ENCODE results near the gene PAN3. TPM values are rescaled to one million over a fixed set of nuclear protein-coding genes. Genes with fewer than 3 reads are reported as not detected.

The PAN3 gene
- total RNA-seq, 1 donor from 2014 or later, result 41.7 TPM

- intact Hi-C loops (cut with micrococcal nuclease), result no loop called here
Measured at GRCh38 chr13:28204690-28205443, 66.5 kb downstream of the PAN3 start.

- intact Hi-C loops (cut with micrococcal nuclease), result no loop called here
Measured at GRCh38 chr13:28218679-28219078, 80.3 kb downstream of the PAN3 start.

DNA sequence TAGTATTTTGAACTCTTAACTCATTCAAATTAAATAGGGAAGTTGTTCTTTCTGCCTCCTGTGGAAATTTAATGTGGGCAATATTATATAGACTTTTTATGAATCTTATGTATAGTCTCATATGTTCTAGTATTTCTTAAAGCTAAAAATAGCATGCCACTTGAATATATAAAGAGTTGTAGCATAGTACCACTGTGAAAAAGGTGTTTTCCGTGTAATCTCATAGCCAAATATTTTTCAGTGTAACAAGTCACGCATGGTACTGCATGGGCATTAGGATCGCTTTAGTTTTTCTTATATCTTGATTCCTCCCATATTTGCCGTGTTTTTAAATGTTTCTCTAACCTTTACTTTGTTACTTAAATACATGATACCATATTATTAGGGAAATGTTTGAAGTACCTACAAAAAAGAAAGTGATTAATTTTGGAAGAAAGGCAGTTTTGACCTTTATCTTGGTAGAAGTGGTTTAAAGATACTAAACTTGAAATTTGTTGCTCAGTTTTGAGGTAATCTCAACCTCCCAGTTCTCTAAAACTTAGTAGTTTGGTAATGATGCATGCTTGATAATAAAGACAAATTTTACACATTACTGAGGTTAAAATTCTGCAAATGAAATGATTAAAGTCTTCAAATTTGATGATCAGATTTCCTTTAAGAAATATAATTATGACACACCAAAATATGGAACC lies 81.2 kb downstream of the PAN3 start:
- intact Hi-C loops (cut with micrococcal nuclease), result no loop called here

- intact Hi-C loops (cut with micrococcal nuclease), result no loop called here
Measured at GRCh38 chr13:28220166-28220565, 81.8 kb downstream of the PAN3 start.

DNA sequence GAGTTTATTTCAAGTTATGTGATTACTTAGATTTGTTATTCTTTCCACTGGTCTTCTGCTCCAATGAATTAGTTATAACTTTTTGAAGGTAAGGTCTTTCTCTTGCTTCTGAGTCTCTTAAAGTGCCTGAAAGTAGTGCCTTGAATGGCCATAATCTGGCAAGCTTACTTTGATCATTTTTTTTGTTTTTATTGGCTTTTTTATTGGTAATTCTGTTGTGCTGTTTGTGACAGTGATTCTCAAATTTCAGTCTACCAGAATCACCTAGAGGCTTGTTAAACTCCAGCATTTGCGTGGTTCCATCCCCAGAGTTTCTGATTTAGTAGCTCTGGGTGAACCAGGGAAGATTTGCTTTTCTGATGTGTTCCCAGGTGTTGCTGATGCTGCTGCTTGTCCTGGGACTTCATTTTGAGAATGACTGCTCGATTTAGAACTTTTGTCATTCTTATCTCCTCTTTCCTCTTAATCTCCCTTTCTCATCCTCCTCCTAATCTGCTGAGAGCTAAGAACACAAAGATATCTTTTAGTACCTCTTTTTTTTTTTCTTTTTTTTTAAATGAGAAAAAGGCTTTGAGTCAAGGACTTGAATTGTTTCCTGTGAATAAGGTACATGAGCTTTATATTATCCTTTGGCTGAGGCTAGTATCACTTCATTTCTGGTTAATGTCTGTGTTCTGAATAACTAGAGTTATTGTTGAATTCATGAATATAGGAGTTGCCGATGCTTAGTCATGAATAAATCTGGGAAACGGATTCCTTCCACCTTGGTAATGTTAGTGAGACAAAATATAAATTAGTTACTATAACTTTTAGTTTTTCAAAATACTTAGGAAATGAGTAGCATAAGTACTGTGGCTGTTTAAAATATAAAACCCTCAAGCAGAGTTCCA lies 91.4 kb downstream of the PAN3 start:
- intact Hi-C loops (cut with micrococcal nuclease), result no loop called here

DNA sequence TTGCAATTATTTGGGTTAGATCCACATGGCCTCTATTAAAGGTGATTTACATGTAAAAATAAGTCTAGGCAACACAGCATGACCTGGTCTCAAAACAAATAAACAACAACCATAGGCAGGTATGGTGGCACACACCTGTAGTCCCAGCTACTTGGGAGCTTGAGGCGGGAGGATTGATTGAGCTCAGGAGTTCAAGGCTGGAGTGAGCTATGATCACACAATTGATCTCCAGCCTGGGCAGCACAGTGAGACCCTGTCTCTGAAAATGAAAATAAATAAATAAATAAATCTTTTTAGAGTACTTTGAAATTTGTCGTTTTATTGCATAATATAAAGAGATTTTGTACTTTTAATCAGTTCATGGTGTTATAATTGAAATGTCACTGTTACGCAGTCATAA lies 93.3 kb downstream of the PAN3 start:
- intact Hi-C loops (cut with micrococcal nuclease), result no loop called here

DNA sequence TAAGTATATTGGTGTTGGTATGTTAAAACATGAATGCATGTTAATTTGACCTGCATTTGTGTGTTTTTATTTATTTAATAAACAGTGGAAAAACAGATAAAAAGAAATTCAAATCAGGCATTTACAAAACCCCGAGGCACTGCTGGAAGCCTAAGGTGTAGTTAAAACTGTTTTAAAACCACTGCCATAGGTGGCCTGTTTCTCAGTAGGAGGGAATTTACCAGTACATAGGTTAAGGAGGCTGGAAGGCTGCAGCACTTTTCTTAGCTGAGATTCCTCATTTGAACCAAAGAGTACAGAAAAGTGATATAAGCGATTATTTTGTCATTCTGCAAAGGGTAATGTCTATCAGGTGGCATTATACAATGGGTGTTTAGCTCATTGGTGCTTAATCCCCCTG lies 99.6 kb downstream of the PAN3 start:
- intact Hi-C loops (cut with micrococcal nuclease), result no loop called here

DNA sequence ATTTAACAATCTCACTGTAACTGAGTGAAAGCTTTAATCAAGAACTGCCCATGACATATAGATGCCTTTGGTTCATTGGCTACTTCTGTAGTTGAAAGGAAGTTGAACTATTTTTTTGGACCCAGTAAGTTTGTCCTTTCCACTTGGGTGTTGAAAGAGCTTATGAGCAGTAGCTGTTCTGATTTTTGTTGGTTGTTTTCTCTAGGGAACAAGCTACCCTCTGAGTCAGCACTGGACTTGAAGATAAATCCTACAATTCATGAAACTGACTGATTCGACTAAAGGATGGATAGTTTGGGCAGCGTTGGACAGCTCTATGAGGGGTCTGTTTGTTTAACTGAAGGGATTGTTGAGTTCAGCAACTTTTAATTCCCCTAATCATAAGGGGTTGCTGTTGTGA lies 101.0 kb downstream of the PAN3 start:
- intact Hi-C loops (cut with micrococcal nuclease), result no loop called here

DNA sequence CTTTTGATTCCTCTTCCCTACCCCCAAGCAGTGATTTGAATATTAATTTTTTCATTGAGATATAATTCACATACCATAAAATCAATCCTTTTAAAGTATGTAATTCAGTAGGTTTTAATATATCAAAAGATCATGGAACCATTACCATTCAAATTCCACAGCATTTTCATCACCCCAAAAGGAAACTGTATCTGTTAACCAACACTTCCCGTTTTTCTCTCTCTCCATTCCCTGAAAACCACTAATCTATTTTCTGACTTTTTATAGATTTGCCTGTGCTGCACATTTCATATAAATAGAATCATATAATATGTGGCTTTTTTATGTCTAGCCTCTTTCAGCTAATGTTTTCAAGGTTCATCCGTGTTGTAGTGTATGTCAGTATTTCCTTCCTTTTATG lies 107.1 kb downstream of the PAN3 start:
- intact Hi-C loops (cut with micrococcal nuclease), result no loop called here

DNA sequence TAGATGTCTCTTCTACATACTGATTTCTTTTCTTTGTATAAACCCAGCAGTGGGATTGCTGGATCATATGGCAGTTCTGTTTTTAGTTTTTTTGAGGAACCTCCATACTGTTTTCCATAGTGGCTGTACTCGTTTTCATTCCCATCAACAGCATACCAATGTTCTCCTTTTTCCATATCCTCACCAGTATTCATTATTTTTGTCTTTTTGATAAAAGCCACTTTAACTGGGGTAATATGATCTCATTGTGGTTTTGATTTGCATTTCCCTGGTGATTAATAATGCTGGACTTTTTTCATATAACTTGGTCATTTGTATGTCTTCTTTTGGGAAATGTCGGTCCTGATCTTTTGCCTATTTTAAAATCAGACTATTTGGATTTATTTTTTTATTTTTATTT lies 108.5 kb downstream of the PAN3 start:
- intact Hi-C loops (cut with micrococcal nuclease), result no loop called here

DNA sequence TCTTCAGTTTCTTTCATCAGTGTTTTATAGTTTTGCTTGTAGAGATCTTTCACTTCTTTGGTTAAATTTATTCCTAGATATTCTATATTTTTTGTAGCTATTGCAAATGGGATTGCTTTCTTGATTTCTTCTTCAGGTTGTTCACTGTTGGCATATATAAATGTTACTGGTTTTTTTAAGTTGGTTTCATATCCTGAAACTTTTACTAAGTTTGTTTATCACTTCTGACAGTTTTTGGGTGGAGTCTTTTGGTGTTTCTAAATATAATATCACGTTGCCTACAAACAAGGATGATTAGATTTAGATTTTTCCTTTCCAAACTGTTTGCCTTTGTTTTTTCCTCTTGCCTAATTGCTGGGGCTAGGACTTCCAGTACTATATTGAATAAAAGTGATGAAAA lies 109.7 kb downstream of the PAN3 start:
- intact Hi-C loops (cut with micrococcal nuclease), result no loop called here

DNA sequence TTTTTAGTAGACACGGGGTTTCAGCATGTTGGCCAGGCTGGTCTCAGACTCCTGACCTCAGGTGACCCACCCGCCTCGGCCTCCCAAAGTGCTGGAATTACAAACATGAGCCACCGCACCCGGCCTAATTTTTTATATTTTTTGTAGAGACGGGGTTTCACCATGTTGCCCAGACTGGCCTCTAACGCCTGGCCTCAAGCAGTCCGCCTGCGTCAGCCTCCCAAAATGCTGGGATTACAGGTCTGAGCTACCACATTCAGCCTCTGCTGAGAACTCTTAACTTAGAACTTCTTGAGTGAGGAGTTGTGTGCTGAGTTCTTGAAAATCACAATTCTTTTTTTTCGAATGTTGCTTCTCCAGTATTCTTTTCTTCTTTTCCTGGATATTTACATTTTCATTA lies 112.2 kb downstream of the PAN3 start:
- intact Hi-C loops (cut with micrococcal nuclease), result no loop called here

GRCh38 chr13:28251466-28251865 lies 113.1 kb downstream of the PAN3 start:
- intact Hi-C loops (cut with micrococcal nuclease), result no loop called here

DNA sequence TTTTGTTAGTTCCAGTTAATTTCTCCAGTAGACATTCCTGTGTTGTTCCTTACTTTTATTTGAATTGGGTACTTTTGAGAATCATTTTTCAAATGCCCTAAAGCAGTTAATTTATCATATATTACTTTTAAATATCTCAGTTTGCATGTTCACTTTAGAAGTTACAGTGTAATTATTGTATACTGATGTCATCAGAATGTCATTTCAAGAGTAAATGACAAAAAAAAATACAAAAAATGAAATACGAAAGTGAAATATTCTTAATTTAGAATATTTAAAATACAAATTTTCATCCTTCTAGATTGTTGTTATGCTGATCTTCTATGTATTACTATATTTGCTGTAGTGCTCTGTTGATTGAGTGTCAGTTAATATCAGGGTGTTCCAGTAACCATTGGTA lies 114.2 kb downstream of the PAN3 start:
- intact Hi-C loops (cut with micrococcal nuclease), result no loop called here

GRCh38 chr13:28257305-28257704 lies 119.0 kb downstream of the PAN3 start:
- intact Hi-C loops (cut with micrococcal nuclease), result no loop called here

- intact Hi-C loops (cut with micrococcal nuclease), result no loop called here
Measured at GRCh38 chr13:28258417-28258816, 120.1 kb downstream of the PAN3 start.

DNA sequence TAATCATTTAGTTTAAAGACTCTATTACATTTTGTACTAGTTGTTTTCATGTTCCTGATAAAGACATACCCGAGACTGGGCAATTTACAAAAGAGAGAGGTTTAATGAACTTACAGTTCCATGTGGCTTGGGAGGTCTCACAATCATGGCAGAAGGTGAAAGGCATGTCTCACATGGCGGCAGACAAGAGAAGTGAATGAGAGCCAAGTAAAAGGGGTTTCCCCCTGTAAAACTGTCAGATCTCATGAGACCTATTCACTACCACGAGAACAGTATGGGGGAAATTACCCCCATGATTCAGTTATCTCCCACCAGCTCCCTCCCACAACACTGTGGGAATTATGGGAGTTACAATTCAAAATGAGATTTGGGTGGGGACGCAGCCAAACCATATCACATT lies 129.2 kb downstream of the PAN3 start:
- intact Hi-C loops (cut with micrococcal nuclease), result no loop called here

- intact Hi-C loops (cut with micrococcal nuclease), result loop anchor here (2.0 kb wide), 2 partner anchors 130 to 390 kb away; partner anchors contain the start of genes PAN3 and POMP
Measured at GRCh38 chr13:28268800-28269223, 130.5 kb downstream of the PAN3 start.

DNA sequence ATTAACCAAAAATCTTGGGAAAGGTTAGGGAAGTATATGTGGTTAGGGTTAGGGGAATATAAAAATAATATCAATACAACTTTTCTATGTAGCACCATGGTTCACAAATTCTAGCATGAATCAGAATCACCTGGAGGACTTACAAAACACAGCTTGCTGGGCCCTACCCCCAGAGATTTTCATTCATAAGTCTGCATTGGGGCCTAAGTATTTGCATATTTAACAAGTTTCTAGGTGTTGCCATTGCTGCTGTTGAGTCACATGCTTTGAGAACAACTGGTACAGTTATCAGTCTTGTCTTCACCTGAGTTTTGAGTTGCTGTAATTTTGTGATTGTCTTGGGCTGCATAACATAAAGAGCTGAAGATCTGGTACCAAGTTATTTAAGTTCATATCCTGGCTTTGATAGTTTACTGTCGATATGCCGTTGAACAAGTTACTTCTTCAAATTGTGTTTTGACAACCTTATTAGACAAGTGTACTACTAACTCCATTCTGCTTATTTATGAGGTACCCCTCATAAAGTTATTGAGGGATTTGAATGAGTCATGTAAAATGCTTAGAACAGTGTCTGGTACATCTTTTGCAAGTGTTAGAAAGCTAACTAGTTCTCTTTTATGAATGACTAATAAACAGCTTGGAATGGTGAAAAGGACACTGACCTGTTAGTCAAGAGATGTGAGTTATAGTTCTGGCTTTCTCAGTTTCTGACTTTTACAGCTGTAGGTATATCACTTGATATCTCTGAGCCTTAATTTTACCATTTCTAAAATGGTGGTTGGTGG lies 132.9 kb downstream of the PAN3 start:
- intact Hi-C loops (cut with micrococcal nuclease), result no loop called here

DNA sequence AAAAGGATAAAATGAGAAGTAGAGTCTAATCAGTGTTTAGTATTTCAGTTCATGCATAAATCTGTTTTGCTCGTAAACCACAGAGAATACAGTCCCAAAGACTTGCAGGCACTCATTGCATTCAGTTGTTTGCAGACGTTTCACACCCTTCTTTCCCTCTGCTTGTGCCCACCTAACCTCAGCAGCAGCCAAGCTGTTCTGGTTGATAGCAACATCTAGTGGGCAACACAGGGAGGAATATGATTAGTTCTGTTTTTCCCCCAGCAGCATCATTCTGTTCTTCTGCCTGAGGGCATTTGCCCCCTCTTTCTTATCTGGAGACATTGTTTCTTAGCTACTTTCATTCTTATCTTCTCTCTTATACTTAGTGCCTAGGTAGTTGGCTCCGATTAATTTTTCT lies 135.6 kb downstream of the PAN3 start:
- intact Hi-C loops (cut with micrococcal nuclease), result no loop called here

- intact Hi-C loops (cut with micrococcal nuclease), result no loop called here
Measured at GRCh38 chr13:28282451-28282850, 144.1 kb downstream of the PAN3 start.

All from T-helper 2 cell treated with Interferon-gamma antibody and Interleukin-4, amounts not matched to agents 100 ng/mL and 5 ng/mL, for 36 hours (primary cell).